NCI-H2171 (cell line): ENCODE results near the gene SPEG.
"Not testable (repeated sequence)": the region's sequence is repeated elsewhere in the genome, so short reads cannot be mapped to it uniquely, and the experiment has no call there.

Source experiments
- DNase-seq: peaks from one replicate; lab custom pipeline; 2025; lab: John Stamatoyannopoulos, UW

Gene SPEG

DNA sequence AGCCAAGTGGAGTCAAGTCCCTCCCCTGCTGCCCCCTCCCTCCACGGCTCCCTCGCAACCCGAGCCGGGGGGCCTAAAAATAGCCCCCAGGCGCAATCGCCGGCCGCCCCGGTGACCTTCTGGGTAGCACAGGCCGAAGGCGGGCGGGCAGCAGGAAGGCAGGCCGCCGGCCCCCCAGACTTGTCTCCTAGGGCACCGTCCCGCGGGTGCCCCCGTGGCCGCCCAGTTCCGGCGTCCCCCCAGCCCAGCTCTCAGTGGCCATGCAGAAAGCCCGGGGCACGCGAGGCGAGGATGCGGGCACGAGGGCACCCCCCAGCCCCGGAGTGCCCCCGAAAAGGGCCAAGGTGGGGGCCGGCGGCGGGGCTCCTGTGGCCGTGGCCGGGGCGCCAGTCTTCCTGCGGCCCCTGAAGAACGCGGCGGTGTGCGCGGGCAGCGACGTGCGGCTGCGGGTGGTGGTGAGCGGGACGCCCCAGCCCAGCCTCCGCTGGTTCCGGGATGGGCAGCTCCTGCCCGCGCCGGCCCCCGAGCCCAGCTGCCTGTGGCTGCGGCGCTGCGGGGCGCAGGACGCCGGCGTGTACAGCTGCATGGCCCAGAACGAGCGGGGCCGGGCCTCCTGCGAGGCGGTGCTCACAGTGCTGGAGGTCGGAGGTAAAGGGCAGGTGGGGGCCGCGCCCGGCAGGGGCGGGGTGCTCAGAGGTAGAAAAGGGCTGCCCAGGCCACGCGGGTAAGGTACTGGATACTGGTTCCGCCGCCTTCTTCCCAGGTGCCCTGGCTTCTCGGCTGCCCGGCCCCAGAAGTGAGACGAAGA is at the start of gene SPEG:
SPEG (plus strand) TSS at position 126 of the 808 bp plus-strand sequence; CDS start at position 261, 135 bp downstream.
- no peak for DNase-seq

DNA sequence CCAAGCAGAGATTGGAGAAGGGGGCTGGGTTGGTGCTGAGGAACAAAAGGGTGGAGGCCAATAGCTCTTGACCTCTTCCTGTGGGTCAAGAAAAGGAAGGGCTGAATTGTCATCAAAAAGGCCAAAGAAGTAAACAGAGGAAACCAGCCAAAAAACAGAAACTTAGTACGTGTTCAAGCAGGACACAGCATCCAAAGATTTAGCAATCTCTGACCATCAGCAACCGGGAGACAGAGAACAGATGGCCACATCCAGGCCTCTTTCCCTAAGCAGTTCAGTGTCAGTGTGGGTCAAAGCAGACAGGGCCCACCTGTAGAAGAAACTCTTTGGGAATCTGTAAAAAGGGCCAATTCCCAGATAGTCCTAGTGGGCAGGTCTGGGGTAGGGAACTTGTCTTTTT is 49.8 kb upstream of the SPEG start:
- no peak for DNase-seq

DNA sequence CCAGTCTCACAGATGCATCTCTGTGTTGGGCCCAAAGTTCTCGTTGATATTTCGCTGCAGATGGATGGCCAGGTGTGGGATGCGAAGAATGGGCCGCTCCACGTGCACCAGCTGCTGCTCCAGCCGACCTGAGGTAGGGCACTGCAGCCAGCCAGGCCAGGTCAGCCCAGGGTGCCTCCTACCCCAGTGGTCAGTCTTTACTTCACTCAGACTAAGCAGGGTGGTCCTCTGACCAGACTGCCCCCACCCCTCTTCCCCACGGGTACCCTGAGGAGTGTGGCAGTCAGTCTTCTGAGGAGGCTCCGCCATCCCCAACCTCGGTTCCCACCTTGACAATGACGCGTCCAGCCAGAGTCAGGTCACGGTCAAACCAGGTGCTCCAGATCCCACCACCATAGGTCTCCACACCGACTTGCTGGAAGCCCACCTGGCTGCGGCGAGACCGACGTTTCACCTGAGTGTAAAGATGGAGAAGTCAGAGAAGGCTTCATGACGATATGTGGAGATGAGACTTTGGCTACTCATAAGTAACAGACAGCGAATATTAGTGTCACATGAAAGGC is 48.6 kb upstream of the SPEG start:
- DNase-seq: no peak

DNA sequence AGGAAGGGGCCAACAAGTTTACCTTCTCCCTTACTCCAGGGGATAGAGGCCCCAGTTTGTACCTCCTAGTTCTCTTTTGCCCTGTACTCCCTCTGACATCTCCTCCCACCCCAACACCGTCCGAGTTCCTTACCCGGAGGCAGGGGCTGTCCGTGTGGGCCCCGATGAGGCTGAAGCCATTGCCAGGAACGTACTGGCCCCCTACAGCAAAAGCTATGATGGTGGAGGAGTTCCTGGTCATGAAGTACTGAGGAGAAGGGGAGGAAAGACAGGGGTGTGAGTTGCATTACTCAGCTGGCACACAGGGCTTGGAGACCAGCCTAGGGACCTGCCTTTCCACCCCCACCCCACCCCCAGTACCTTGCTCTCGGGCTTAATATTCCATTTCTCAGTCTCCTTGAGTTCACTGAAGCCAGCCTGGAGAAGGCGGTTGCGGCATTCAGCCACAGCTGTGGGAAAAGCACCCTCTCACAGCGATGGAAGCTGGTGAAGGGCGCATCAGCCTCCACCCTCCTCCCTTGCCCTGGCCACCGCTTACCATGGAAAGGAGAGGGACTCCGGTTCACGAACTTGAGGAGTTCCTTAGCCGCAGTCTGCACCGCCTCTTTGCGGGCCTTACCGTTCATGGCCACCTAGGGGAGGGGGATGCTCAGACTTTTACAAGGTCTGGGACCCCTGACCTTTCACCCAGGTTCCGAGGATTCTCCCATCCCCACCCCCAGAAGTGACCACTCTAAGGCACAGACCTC is 47.9 kb upstream of the SPEG start:
- no peak for DNase-seq

DNA sequence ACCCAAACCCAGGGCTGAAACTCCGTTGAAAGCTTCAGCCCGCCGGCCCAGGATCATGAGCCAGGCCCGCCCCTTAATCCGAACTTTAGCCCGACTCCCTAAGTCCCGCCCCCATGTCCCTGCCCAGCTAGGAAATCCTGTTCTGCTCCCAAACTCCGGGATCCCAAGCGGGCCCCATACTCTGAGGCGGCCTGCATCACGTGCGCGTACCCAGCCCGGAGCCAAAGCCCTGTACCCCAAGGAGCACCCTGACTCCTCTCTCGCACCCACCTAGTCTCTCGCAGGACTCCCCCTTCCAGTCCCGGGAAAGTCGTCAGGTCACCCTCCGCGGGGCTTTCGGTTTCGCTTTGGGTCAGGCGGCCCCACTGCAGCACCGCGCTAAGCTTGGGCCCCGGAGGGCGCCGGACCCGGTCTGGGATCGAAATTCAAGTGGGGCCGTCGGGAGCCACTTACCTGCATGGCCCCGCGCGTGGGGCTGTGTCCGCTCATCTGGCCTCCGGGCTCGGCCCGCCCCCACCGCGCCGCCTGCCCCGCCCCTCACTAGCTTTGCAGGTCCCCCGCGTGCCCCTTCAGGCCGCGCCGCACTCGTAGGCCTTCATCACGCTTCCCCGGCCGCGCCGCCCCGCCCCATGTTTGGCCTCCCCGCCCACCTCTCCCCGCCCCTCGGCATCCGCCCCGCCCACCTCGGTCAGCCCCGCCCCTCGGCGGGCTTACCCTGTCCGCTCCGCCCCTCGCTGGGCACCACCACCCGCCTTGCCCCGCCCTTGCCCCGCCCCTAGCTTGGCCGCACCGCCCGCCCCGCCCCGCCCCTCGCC is 47.1 kb upstream of the SPEG start, which contains the start of gene DNPEP:
DNPEP (minus strand) TSS at position 607 of the 815 bp plus-strand sequence; CDS start at position 489, 118 bp downstream.
- DNase-seq: peak; percentile 98

DNA sequence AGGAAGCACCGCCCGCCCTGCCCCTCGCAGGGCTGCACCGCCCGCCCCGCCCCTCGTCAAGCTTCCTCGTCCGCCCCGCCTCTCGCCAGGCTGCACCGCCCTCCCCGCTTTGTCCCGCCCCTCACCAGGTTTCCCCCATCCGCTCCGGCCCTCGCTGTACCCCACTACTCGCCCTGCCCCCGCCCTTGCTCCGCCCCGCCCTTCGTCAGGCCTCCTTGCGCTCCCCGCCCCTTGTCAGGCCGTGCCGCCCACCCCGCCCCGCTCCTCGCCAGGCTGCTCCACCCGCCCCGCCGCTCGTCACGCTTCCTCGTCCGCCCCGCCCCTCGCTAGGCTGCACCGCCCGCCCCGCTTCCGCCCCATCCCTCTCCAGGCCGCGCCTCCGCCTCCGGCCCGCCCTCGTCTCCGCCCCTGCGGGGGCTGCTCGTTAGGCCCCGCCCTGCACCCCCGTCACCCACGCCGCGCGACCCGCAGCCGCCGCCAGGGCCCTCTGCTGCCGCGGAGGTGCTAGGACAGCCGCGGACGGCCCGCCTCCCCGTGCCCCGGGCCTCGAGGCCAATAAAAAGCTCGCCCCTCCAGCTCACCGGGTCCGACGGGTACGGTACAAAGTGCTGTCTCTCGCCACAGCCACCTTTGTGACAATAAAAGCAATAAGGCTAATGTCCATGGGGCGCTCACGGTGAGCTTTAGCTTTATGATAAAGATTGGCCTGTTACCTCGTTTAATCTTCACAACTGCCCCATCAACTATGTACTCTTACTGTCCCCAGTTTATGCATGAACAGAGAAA is 46.3 kb upstream of the SPEG start:
- DNase-seq: peak; percentile 98

DNA sequence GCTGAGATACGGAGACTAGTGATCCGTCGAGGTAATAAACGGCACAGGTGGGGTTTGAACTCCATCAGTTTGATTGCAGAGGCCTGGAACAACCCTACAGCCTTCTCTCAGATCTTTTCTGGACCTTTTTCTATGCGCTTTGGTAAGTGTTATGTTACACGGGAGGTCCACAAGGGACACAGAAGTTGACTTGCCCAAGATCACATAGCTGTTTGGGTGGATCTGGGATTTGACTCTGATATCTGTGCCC is 45.8 kb upstream of the SPEG start:
- DNase-seq: no peak

DNA sequence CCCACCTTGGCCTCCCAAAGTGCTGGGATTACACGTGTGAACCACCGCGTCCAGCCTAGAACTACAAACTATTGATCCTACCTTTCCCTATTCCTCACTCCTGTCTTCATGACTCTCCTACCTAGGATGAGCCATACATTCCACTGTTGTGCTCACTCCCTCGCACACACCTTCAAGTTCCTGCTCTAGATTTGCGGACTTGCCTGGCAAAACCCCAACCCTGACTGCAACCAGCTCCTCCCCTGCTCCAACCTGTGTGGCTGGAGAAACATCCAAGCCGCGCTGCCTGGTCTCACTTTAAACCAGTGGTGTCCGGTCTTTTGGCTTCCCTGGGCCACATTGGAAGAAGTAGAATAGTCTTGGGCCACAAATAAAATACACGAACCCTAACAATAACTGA is 41.9 kb upstream of the SPEG start:
- no peak for DNase-seq

DNA sequence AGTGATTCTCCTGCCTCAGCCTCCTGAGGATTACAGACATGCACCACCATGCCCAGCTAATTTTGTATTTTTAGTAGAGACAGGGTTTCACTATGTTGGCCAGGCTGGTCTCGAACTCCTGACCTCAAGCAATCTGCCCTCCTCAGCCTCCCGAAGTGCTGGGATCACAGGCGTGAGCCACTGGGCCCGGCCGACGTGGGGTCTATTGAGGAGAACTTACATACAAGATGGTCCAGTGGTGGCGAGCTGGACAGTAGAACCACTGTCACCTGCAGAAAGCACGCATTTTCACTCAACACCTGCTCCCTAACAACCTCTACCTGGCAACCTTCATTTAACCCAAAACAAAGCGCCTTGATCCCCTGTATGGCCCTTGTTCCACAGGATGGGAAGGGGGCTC is 39.6 kb upstream of the SPEG start:
- DNase-seq: not testable (repeated sequence)

DNA sequence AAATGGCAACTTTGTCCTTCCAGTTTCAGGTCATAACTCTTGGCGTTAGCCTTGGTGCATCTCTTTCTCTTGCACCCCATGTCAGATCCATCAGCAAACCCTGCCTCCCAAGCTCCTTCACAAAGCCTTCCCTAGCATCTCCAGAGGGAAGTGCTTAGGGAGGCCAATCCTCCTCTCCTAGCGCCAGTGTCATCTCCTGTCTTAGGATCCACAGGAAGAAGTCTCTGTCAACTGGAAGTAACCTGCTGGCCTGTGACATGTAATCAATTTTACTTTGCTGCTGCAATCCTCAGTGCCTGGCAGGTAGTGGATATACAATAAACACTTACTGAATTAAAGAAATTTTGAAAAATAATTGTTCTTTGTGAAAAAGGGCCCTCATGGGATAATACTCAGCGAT is 39.0 kb upstream of the SPEG start:
- DNase-seq: no peak

DNA sequence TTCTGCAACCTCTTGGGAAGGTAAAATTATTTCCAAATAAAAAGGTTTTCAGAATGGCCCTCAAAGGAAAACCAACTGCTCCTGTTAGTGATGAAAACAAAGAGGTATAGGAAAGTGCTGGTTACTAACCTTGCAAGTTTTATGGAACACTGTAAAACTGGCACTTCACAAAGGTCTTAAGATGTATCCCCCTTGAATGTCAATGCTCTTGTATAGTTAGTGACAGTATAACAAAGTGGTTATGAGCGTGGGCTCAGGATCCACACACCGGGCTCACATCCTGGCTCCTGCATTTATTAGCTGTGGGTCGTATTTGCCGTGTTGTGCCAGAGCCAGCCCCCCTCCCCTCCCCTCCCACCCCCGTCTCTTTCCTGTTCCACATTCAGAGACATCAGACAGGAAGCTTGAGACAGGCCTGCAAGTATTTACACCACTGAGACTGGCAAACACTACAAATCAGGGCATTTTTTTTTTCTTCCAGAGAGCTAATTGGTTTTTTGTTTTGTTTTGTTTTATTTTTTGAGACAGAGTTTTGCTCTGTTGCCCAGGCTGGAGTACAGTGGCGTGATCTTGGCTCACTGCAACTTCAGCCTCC is 37.7 kb upstream of the SPEG start:
- DNase-seq: no peak

DNA sequence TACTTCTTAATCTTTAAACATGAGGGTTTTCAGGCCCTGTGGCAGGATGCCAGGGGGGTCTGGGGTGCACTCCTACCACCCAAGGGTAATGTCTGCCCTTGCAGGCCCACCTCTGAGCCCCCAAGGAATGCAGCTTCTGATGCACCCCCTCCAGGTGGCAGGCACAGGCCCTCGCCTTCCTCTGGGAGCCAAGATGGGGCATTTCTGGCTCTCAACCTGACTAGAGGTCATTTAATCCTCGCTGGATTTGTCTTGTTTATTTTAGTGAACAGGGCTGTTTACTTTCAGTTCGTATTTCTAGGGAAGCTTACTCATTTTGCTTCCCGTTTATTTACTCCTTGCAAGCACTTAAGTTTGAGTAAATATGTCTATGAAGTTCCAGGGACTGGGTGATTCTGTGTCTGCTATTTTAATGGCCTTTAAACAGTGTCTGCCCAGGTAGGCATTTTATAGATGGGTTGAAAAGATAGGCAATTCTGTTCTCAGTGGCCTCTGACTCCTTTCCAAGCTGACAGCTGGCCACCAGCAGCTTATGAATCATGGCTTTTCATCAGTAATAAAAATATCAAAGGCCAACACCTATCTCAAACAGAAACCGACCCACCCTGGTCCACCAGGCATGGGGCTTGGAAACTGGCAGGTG is 35.8 kb upstream of the SPEG start:
- DNase-seq: no peak

DNA sequence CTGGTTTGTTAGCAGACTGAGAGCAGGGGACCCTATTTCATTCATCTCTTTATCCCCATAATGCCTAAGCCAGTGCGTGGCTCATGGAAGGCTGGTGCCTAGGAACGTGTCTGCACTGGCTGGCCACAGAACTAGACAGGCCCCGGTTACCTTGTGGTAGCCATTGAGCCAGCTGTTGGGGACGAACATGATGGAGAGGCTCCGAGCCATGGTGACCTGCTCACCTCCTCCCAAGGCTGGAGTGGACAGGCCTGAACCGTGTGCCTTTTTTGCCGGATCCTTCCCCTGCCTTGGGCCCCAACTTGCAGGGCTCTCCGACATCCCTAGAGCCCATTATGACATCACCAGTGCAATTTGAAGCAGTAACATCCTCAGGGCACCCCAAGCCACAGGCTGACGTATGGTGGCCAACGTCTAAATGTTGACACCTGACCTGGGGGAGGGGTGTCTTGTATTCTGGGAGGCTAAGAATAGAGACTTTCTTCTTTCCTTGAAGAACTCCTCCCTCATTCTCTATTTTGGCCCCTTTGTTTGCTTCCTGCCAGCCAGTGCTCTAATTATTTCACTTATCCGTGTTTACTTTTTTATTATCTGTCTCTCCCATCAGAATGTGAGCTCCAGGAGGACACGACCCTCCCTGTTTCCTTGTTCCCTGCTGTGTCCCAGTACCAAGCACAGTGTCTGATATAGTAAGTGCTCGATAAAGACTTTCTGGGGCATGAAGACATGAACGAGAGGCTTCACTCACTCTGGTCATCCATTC is 34.7 kb upstream of the SPEG start:
- no peak for DNase-seq

DNA sequence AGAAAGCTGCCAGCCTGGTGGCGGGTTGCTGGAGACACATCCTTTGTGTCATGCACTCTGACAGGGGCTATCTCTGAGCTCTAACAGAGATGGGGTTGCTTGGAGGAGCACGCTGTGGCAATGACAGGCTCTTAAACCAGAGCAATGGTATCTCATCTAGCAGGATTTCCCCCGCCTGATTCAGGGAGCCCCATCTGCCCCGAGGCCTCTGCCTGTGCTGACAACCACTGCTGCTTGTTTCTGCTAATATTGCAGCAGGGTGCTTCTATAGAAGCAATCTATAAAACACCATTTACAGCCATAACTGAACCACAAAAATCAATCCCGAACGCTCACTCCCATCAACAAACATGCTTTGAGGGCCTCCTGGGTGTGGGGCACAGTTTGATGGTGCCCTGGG is 34.1 kb upstream of the SPEG start:
- no peak for DNase-seq

DNA sequence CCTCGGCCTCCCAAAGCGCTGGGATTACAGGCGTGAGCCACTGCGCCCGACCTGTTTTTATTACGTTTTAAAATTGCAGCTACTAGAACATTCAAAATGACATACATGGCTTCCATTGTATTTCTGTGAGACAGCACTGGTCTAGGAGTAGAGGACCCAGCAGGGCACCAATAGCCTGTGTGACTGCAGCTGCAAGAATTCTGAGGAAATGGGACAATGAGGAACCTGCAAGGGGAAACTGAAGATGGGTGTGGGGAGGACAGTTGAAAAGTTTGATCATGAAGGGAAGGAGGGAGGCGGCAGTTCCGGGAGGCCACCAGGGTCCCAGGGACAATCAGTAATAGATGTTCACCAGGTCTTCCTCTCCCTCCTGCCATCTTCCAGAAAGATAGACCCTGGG is 33.0 kb upstream of the SPEG start:
- no peak for DNase-seq

DNA sequence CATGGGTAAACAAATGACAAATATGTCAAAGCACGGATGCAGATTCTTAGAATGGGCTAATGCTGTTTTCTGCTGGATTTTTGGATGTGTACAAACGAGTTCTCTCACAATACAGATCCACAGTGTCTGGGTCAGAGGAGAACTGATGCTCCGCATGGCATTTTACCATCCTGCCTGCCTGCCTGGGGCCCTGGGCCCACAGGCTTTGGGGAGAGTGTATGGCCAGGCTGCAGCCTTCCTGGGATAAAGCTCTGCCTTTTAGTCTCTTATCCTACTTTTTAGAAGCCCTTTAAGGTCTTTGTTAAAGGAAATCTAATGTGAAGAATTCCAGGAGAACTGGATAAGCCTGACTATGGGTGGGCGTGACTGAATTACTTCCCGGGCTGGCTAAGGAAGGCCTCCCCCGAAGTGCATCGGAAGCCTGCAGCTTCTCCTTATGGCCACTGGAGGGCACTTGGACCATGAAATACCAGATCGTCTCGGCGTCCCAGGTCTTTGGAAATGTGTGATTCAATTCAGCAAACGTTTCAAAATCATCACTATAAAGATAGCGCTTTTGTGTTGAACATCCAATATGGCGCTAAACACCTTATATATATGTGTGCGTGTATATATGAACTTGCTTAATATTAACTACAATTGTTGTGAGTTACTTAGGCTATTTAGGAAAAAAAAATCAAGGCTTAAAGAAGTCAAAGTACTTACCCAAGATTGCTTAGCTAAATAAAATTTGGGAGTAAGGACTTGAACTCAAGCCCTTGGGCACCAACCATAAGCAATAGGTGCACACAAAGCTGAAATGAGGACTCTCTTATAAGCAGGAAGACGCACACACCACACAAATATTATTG is 31.8 kb upstream of the SPEG start:
- peak; percentile 70 for DNase-seq

DNA sequence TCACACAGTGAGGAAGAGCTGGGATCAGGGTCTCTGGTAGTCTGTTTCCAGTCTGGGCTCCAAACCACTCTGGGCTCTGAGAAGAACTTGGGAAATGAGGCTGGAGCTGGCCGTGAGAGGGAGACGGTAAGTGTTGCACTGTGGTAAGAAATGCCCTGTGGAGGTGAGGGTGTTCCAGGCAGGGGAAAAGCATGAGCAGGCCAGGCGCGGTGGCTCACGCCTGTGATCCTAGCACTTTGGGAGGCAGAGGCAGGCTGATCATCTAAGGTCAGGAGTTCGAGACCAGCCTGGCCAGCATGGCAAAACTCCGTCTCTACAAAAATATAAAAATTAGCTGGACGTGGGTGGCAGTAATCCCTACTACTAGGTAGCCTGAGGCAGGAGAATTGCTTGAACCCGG is 30.8 kb upstream of the SPEG start:
- DNase-seq: no peak

DNA sequence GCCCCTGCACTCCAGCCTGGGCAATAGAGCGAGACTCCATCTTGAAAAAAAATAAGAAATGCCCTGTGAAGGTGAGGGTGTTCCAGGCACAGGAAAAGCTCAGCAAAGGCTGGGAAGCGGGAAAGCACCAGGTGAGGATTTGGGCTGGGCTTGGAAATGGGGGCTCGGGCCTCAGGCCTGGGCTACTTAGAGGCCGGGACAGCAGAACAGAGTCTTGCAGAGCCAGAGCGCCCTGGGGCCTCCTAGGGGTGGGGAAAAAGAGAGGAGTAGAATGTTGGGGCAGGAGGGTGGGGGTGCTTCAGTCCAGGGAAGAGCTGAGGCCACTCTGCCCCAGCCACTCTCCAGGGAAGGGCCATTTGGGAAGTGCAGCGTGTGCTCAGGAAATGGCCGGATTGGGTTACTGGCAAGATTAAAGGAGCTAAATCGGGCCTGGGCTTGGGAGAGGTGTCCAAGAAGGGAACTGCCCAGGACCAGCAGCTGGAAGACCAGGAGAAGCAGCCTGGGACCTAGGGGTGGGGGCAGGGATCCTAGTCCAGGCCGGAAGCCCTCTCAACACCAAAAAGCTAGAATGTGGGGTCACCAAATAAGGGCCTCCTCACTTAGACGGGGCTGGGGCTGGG is 30.2 kb upstream of the SPEG start:
- no peak for DNase-seq

DNA sequence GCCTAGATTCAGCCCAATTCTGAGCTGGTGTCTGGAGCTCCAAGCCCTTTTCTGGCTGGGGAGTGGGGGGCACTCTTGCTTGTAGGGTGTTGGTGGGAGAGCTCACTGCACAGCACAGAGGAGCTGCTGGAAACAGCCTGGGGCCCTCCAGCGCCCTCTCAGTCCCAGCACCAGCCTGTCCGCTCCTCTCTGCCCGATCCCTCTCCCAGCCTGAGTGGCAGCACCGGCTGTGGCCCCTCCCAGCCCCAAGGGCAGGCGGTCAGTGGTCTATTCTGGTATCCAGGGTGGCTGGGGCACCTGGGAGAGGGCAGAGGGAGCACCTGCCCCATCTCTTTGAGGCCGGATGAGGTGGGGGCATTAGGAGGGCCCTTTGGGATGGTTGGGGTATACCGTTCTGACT is 29.7 kb upstream of the SPEG start:
- DNase-seq: no peak
